Lung (tissue), 12 donors: Measurements from ENCODE around the gene CUBN. TPM values are rescaled to one million over a fixed set of nuclear protein-coding genes. Genes with fewer than 3 reads are reported as not detected.

Experiments
- ATAC-seq: fragments of 200-7000 bp; cut with Tn5 transposase; one replicate; pipeline ENCODE4 v1.9.1; 2020; ENCODE audit warnings: moderate number of reproducible peaks; ENCODE audit not compliant: insufficient read depth, low FRiP score
- DNase-seq, 3 donors: peaks; one replicate each; pipeline ENCODE4 v3.0.0-alpha.2; 2013 to 2017
- H3K27ac ChIP-seq, 2 donors: one replicate each; pipeline ENCODE4 v1.5.1; 2013; ENCODE audit warnings: mild to moderate bottlenecking in 2 of 2, moderate library complexity in 2 of 2, control low read depth in 1 of 2, inconsistent platforms in 1 of 2, low read depth in 1 of 2, low read length in 1 of 2
- H3K27me3 ChIP-seq, 3 donors: one replicate each; pipeline ENCODE4 v1.5.1; 2013; ENCODE audit warnings: low read length in 2 of 3; ENCODE audit not compliant: control insufficient read depth in 3 of 3, insufficient read depth in 3 of 3
- H3K36me3 ChIP-seq, 4 donors: one replicate each; pipeline ENCODE4 v1.5.1; 2013; ENCODE audit warnings: low read length in 4 of 4, mild to moderate bottlenecking in 1 of 4, moderate library complexity in 1 of 4; ENCODE audit not compliant: control insufficient read depth in 4 of 4, insufficient read depth in 4 of 4
- H3K4me1 ChIP-seq, 5 donors: one replicate each; pipeline ENCODE4 v1.5.1; 2013; ENCODE audit warnings: low read length in 5 of 5, mild to moderate bottlenecking in 2 of 5, moderate library complexity in 1 of 5; ENCODE audit not compliant: control insufficient read depth in 5 of 5, insufficient read depth in 5 of 5
- H3K4me3 ChIP-seq: one replicate; pipeline ENCODE4 v1.5.1; 2013; ENCODE audit warnings: mild to moderate bottlenecking, control low read depth, moderate library complexity
- H3K9ac ChIP-seq, 2 donors: one replicate each; pipeline ENCODE4 v1.5.1; 2013; ENCODE audit warnings: low read length in 2 of 2, control low read depth in 1 of 2; ENCODE audit not compliant: insufficient read depth in 1 of 2
- H3K9me3 ChIP-seq, 4 donors: one replicate each; pipeline ENCODE4 v1.5.1; 2013; ENCODE audit warnings: low read length in 3 of 4, mild to moderate bottlenecking in 1 of 4, moderate library complexity in 1 of 4; ENCODE audit not compliant: control insufficient read depth in 4 of 4, insufficient read depth in 3 of 4
- CTCF ChIP-seq: IDR thresholded peaks from 2 replicates; pipeline ENCODE4 v1.5.1; 2012; ENCODE audit warnings: mild to moderate bottlenecking; ENCODE audit errors: control extremely low read depth, extremely low read depth
- WGBS, 2 donors: extraction: QIAGEN DNeasy Blood & Tissue Kit; methylation state at CpG; one replicate each; pipeline ENCODE4 v1.1.7; 2013; 5-methylcytosine and 5-hydroxymethylcytosine counted together
- polyA plus RNA-seq, 2 donors: library from polyadenylated mRNA; stranded (reverse); fragments of 200-250 nt; gene quantifications; one replicate each; pipeline ENCODE4 v1.2.1, GENCODE V29; 2013
- total RNA-seq, 2 donors: library from RNA; depleted of rRNA in 1 of 2; stranded (reverse); fragments of >200 nt in 1 of 2; gene quantifications; one replicate each; pipeline ENCODE4 v1.2.1, GENCODE V29; 2014 to 2021
- donor health status: control.
- donor health status: control.
- donor health status: Bipolar disorder and iron deficiency.
- donor health status: healthy.
- donor health status: DM: yes; HTN: yes; CAD: no.

The CUBN gene
- total and polyA plus RNA-seq, 4 donors: 0.33 to 5.1 (median 1.0) TPM

GRCh38 chr10:17143055-17143690 is 13.6 kb upstream of the CUBN start:
- Histone ChIP-seq H3K36me3 (peaks cover 0 to 2% (median 0%) of the 10 kb centered on the region in 4 donors), H3K4me1 (peaks cover 0 to 25% (median 0%) of the 10 kb centered on the region in 5 donors), H3K9me3 (no peaks in the 10 kb centered on the region), H3K9ac (no peak overlapping the region), H3K27ac (no peak overlapping the region), H3K27me3 (no peaks in the 10 kb centered on the region), H3K4me3 (no peak overlapping the region)
- DNase-seq: no peak
- no peak for ATAC-seq
- TF ChIP-seq CTCF: no peak
- WGBS, 2 donors: 79 to 93% methylated on average over 3 of the region's 3 CpGs

- Histone ChIP-seq H3K4me1 (peaks cover 0 to 30% (median 0%) of the 10 kb centered on the region in 5 donors), H3K9me3 (no peaks in the 10 kb centered on the region), H3K27me3 (no peaks in the 10 kb centered on the region), H3K36me3 (peaks cover 0 to 2% (median 0%) of the 10 kb centered on the region in 4 donors), H3K4me3 (no peak overlapping the region), H3K27ac (no peak overlapping the region), H3K9ac (no peak overlapping the region)
- no peak for ATAC-seq
- TF ChIP-seq CTCF: no peak
- WGBS, 2 donors: 70 to 85% methylated on average over 1 of the region's 1 CpG
- DNase-seq: no peak
These were observed 12.1 kb upstream of the CUBN start for GRCh38 chr10:17141504-17142229.

- Histone ChIP-seq H3K36me3 (peaks cover 0 to 2% (median 0%) of the 10 kb centered on the region in 4 donors), H3K4me1 (peaks cover 0 to 30% (median 0%) of the 10 kb centered on the region in 5 donors), H3K27me3 (no peaks in the 10 kb centered on the region), H3K9ac (no peak overlapping the region), H3K4me3 (no peak overlapping the region), H3K27ac (no peak overlapping the region), H3K9me3 (no peaks in the 10 kb centered on the region)
- no peak for DNase-seq
- TF ChIP-seq CTCF: no peak
- no peak for ATAC-seq
These were observed 10.8 kb upstream of the CUBN start for GRCh38 chr10:17140386-17140761.
